Fibroblast of pulmonary artery (primary cell): Measurements from ENCODE around the gene S100A4.

Experiments used
- DNase-seq: peaks from one replicate; pipeline ENCODE4 v3.0.0-alpha.2; 2010; ENCODE audit warnings: low read depth
- H3K4me3 ChIP-seq: replicated peaks from 2 replicates; pipeline ENCODE4 v1.5.1; 2011; ENCODE audit warnings: low read depth, mild to moderate bottlenecking, control low read depth, low read length, moderate library complexity
- TF ChIP-seq, protein P1 (sequence below): IDR thresholded peaks from 2 replicates; pipeline ENCODE4 v1.5.1; 2011; ENCODE audit warnings: mild to moderate bottlenecking, control low read depth, low read length, inconsistent platforms; ENCODE audit errors: missing control alignments

S100A4 gene

DNA sequence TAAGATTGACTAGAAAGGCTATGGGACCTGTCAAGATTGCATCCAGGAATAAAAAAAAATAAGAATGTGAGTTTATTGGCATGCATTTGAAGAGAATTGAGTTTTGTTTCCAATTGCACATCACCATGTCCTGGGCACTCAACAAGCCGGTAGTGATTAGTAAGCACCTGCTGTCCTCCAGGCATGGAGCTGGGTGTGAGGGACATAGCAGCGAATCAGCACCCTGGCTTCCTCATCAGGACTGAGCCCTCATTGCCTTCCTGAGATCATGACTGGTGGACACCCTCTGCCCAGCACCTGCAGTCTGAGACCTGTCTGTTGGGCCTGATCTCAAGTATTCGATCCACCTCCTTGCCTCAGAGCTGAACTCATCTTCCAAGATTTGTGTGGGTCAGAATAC is 36.6 kb downstream of the S100A4 start:
- no peak overlapping the region for H3K4me3 ChIP-seq
- TF ChIP-seq, protein P1, sequence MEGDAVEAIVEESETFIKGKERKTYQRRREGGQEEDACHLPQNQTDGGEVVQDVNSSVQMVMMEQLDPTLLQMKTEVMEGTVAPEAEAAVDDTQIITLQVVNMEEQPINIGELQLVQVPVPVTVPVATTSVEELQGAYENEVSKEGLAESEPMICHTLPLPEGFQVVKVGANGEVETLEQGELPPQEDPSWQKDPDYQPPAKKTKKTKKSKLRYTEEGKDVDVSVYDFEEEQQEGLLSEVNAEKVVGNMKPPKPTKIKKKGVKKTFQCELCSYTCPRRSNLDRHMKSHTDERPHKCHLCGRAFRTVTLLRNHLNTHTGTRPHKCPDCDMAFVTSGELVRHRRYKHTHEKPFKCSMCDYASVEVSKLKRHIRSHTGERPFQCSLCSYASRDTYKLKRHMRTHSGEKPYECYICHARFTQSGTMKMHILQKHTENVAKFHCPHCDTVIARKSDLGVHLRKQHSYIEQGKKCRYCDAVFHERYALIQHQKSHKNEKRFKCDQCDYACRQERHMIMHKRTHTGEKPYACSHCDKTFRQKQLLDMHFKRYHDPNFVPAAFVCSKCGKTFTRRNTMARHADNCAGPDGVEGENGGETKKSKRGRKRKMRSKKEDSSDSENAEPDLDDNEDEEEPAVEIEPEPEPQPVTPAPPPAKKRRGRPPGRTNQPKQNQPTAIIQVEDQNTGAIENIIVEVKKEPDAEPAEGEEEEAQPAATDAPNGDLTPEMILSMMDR = no peak
- DNase-seq = no peak

DNA sequence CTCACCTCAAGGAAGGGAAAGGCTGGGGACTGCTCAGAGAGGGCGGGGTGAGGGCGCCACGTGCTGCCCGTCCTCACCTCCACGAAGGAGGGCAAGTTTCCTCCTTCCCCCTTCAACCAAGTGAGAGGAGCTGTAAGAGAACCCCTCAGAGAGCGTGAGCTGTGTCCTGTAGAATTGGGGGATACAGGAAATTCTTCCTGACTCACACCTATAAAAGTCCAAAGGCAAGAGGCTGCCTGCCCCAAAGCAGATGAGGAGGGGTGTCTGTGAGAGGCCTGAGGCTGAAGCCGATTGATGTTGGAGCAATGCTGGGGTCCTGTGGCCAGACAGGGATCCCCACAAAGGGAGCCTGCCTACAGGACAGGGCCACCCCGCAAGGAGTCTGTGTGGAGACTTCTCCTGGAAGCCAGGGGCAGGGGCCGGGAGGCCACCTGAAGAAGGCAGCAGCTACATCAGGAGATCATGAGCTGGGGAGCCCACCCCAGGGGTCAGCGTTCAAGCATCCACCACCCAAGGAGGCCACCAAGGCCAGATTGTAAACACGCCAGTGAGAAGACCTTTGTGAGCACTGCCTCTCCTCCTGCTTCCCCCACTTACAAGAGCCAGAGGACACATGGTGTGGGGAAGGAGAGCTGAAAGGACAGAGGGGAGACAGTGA is 37.6 kb downstream of the S100A4 start:
- TF ChIP-seq, protein P1 = no peak
- no peak overlapping the region for H3K4me3 ChIP-seq
- no peak for DNase-seq

DNA sequence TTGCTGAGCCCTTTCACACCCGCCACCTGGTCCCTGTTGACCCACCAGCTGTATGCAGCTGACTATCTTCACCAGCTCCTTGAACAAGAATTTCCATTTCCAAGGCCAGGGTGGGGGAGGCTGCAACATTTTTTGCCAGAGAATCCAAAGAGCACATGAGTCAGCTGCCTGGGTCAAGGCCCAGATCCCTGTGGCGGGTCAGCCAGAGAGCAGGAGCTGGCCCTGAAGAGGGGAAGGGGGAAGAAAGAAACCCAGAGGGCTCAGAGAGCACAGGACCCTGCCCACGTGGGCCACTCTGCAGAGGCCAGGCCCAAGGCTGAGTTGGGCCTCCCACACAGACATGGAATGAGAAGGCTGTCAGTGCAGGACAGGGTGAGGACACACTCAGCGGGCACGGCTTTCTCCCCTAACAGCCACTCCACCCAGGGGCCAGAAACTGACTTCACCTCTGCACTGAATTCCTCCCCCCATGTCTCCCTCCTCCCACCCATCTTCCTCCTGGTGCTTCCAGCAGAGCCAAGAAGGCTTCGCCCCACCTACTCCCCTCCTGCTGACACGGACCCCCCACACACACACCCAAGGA is 38.7 kb downstream of the S100A4 start:
- peak overlapping the region; percentile 10 for H3K4me3 ChIP-seq
- TF ChIP-seq, protein P1 = no peak
- peak; percentile 94 for DNase-seq

DNA sequence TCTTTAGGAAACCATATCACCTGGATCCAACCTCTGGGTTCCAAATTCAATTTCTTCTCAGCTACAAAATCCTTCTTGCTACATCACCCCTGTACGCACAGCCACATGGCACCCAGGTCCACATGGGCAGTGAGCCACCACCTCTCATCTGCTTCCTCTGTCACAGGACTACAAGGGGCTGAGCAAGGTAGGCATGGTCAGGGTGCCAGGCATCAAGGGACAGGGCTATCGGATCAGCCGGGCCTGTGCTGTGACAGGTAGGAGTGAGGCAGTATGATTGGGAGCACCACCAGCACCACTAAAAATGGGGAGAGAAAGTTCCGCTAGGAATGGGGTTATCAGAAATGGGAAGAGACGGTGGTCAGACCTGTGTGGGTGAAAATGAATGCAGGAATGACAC is 39.2 kb downstream of the S100A4 start:
- TF ChIP-seq, protein P1 = no peak
- DNase-seq = no peak
- H3K4me3 ChIP-seq = no peak overlapping the region

DNA sequence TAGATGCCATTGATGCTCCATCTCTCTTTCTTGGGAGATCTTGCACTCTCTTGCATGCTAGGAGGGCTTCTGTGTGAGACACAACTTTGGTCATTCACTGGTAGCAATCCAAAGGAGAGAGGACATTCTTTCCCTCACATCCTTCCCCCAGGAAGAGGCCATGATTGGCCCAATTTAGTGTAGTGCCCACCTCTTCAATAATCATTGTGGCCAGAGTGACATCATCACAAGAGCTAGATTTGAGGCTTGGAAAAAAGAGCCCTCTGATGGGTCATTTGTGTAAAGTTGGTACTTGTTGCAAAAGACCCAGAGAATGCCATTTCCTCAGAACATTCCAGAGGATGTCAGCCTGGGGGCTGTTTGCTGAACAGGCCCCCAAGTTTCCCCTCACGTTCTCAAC is 40.0 kb downstream of the S100A4 start:
- peak; percentile 23 for DNase-seq
- TF ChIP-seq, protein P1 = no peak
- H3K4me3 ChIP-seq = no peak overlapping the region

DNA sequence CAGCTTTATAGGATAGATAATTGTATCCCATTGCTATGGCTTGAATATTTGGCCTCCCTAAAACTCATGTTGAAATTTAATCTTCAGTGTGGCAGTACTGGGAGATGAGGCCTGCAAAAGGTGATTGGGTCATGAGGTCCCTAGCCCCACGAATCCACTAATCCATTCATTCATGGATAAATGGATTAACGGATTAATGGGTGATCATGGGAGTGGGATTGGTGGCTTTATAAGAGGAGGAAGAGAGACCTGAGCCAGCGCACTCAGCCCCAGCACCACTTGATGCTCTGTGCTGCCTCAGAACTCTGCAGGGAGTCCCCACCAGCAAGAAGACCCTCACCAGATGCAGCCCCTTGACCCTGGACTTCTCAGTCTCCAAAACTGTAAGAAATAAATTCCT is 41.8 kb downstream of the S100A4 start:
- TF ChIP-seq, protein P1 = no peak
- DNase-seq = no peak
- no peak overlapping the region for H3K4me3 ChIP-seq

DNA sequence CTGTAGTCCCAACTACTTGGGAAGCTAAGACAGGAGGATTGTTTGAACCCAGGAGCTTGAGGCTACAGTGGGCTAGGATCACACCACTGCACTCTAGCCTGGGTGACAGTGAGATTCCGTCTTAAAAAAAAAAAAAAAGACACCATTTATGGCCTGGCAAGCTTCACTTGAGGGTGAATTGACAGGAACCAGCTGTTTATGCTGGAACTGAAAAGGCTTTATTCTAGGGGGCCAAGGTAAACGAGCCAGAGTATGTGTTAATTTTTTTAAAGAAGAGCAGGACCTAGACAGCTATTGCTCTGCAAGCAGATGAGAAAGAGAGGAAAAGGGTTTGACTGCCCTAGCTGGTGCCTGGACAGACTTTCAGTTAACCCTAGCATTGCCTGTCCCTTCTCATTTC is 46.9 kb downstream of the S100A4 start:
- DNase-seq = peak; percentile 57
- TF ChIP-seq, protein P1 = no peak
- H3K4me3 ChIP-seq = no peak overlapping the region
